Measurements from ENCODE around the gene THEMIS.
"Not testable (repeated sequence)": the region's sequence is repeated elsewhere in the genome, so short reads cannot be mapped to it uniquely, and the experiment has no call there.

THEMIS gene

GRCh38 chr6:127718694-127719093, 182.2 kb downstream of the THEMIS start:
- DNase-seq (ENCODE audit: low read depth) = no peak

- no peak for DNase-seq (ENCODE audit: low read depth)
Measured at GRCh38 chr6:127717384-127717783, 183.5 kb downstream of the THEMIS start.

GRCh38 chr6:127716465-127716864, 184.4 kb downstream of the THEMIS start:
- DNase-seq (ENCODE audit: low read depth) = no peak

GRCh38 chr6:127710668-127711067, 190.2 kb downstream of the THEMIS start:
- no peak for DNase-seq (ENCODE audit: low read depth)

GRCh38 chr6:127706216-127706615, 194.6 kb downstream of the THEMIS start:
- DNase-seq (ENCODE audit: low read depth) = no peak

GRCh38 chr6:127695108-127695507, 205.8 kb downstream of the THEMIS start:
- no peak for DNase-seq (ENCODE audit: low read depth)

- no peak for DNase-seq (ENCODE audit: low read depth)
Measured at GRCh38 chr6:127691146-127691545, 209.7 kb downstream of the THEMIS start.

- no peak for DNase-seq (ENCODE audit: low read depth)
Measured at GRCh38 chr6:127690588-127690987, 210.3 kb downstream of the THEMIS start.

- no peak for DNase-seq (ENCODE audit: low read depth)
Measured at GRCh38 chr6:127690092-127690491, 210.8 kb downstream of the THEMIS start.

GRCh38 chr6:127687490-127687889, 213.4 kb downstream of the THEMIS start:
- DNase-seq (ENCODE audit: low read depth) = not testable (repeated sequence)

- no peak for DNase-seq (ENCODE audit: low read depth)
Measured at GRCh38 chr6:127686084-127686483, 214.8 kb downstream of the THEMIS start.

- no peak for DNase-seq (ENCODE audit: low read depth)
Measured at GRCh38 chr6:127684501-127684900, 216.4 kb downstream of the THEMIS start.

Measured in activated T-cell treated with anti-CD3 and anti-CD28 coated beads for 48 hours (primary cell).